Mononuclear cell (primary cell): ENCODE results near the gene P2RY2. TPM values are rescaled to one million over a fixed set of nuclear protein-coding genes. Genes with fewer than 3 reads are reported as not detected.
"Not testable (repeated sequence)": the region's sequence is repeated elsewhere in the genome, so short reads cannot be mapped to it uniquely, and the experiment has no call there.

Experiments
- H3K27me3 ChIP-seq: 2 replicates; pipeline ENCODE4 v1.6.0; 2011; ENCODE audit warnings: low read length, control low read depth; ENCODE audit not compliant: insufficient read depth
- H3K4me1 ChIP-seq: 2 replicates; pipeline ENCODE4 v1.5.1; 2011; ENCODE audit warnings: mild to moderate bottlenecking, low read length, control low read depth; ENCODE audit not compliant: insufficient read depth
- H3K4me3 ChIP-seq: 2 replicates; pipeline ENCODE4 v1.5.1; 2011; ENCODE audit warnings: mild to moderate bottlenecking, low read length, moderate library complexity
- H3K9me3 ChIP-seq: 2 replicates; pipeline ENCODE4 v1.5.1; 2011; ENCODE audit warnings: low read depth, mild to moderate bottlenecking, control low read depth, low read length
- total RNA-seq: library from RNA; depleted of rRNA; stranded (reverse); fragments of >200 nt; gene quantifications from one replicate; pipeline ENCODE4 v1.2.3, GENCODE V29; 2012

P2RY2 gene
- total RNA-seq, 1 donor = 2.4 TPM

DNA sequence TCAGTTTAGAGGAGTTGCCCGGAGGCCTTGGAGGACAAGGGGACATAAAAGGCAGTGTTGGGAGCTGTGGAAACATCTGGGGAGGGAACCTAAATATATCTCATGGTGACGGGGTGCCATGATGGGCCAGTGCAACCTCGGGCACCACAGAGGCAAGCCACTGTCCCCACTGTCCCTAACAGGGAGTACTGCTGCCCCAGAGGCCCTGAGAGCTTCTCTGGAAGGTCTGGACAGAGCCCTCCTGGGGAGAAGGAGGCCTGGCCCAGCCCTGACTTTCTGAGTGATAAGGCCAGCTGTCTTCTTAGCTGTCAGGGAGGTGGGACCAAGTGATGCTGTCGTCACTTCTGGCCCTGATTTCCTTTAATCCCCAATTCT lies 48.6 kb downstream of the P2RY2 start:
- no peaks in the 10 kb centered on the region for H3K9me3 ChIP-seq
- H3K27me3 ChIP-seq = peaks cover 32% of the 10 kb centered on the region
- H3K4me1 ChIP-seq = peaks cover 13% of the 10 kb centered on the region

DNA sequence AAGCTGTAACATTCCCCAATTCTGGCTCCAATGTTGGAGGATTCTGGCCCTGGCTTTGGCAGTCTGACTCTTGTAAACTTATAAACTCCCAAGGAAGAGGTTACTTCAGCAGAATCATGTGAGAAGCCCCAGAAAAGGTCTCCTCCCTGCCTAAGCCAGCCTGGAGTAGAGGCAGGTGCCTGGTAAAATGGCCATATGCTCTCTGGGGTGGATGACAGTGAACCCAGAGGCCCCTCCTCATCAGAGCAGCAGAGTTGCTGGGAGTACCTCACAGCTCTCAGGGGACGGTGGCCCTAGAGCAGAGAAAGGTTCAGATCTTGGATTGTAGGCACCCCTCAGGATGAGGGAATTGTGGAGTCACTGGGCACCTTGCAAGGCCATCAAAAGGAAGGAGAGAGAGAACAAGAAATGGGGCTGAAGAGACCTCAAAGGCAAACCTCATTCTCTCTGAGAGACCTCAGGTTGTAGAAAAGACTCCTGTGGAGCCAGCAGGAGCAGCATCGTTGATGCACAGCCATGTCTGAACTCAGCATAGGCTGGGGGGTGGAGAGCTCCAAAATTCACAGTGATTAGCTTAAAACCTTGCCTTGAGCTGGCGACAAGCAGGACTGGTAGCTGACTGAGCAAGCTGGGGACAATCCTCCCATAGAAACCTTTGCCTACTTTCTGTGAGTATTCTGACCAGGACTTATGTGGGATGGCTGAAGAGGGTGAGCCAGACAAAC lies 49.2 kb downstream of the P2RY2 start:
- Histone ChIP-seq H3K27me3 (peaks cover 28% of the 10 kb centered on the region), H3K9me3 (no peaks in the 10 kb centered on the region), H3K4me3 (no peak overlapping the region), H3K4me1 (peaks cover 19% of the 10 kb centered on the region)

More for the DNA sequence above, 48.6 kb downstream of the P2RY2 start:
- H3K4me3 ChIP-seq = no peak overlapping the region

DNA sequence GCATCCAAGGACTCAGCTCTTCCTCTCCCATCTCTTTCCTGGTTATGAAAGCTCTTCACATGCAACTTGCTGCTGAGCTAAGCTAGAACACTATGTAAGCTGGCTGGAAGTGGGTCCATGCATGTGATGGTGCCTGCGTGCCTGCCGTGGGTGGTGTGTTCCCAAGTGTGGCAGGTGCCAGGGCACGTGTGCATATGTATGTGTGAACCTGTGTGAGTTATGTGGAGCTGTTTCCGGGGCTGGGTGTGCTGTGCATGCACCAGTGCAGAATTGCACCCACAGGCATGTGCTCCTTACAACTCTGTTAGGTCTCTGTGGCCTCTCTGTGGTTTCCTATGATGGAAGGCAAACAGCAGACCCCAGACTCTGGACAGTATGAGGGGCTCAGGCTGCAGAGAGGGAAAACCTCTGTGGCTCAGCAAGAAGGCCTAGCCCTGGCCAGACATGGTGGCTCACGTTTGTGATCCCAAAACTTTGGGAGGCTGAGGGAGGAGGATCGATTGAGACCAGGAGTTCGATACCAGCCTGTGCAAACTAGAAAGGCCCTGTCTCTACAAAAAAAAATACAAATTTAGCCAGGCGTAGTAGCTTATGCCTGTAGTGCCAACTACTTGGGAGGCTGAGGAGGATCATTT lies 49.9 kb downstream of the P2RY2 start:
- H3K9me3 ChIP-seq = no peaks in the 10 kb centered on the region
- H3K4me3 ChIP-seq = no peak overlapping the region
- H3K27me3 ChIP-seq = peaks cover 23% of the 10 kb centered on the region
- H3K4me1 ChIP-seq = peaks cover 25% of the 10 kb centered on the region

DNA sequence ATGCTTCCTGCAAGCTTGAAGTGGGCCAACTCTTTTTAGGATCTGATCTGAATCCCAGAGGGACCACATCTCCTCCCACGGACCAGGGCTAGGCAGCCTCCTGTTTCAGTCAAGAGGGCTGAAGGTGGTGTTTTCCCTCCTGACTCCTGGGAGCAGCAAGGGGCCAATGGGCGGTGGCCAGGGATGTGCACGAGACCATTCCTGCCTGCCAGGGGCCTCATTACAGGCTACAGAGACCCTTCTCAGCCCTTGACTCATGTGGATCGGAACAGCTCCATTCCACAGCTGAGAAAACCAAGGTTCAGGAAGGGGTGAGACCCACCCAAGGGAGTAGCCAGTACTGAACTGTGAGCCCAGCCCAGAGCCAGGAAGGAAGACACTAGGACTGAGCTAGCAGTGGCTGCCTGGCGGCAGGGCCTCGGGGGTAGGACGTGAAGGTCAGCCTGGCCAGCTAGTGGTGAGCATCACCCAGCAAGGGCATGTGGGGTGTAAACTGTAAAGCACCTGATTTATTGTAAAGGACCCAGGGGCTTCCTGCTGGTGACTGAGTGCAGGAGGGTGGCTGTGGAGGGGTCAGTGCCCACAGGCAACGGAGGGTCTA lies 50.7 kb downstream of the P2RY2 start:
- H3K27me3 ChIP-seq = peaks cover 18% of the 10 kb centered on the region
- no peaks in the 10 kb centered on the region for H3K9me3 ChIP-seq
- no peak overlapping the region for H3K4me3 ChIP-seq
- peaks cover 25% of the 10 kb centered on the region for H3K4me1 ChIP-seq

DNA sequence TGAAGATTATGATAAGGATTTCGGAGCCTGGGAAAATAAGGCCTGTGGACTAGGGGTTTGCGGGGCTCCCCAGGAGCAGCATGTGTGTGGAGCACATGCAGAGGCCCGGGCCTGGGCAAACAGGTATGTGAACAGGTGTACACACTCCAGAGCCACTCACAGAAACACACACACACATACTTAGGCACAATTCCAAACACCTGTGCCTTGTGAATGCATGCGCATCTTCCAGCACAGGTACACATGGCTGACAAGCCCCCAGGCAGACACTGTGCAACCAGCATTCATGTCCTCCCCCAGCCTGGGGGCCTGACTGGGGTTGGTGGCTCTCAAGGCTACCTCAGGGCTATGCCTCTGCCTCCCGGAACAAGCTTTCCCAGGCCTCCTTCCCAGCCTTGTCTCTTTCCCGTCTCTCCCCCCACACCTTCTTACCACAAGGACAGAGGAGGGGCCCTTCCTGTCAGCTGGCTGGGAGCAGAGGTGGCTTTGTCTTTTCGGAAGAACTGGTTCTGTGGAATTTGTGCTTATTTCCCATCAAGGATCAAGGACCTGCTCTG lies 51.5 kb downstream of the P2RY2 start:
- H3K9me3 ChIP-seq = no peaks in the 10 kb centered on the region
- peaks cover 32% of the 10 kb centered on the region for H3K4me1 ChIP-seq
- no peak overlapping the region for H3K4me3 ChIP-seq
- peaks cover 11% of the 10 kb centered on the region for H3K27me3 ChIP-seq

DNA sequence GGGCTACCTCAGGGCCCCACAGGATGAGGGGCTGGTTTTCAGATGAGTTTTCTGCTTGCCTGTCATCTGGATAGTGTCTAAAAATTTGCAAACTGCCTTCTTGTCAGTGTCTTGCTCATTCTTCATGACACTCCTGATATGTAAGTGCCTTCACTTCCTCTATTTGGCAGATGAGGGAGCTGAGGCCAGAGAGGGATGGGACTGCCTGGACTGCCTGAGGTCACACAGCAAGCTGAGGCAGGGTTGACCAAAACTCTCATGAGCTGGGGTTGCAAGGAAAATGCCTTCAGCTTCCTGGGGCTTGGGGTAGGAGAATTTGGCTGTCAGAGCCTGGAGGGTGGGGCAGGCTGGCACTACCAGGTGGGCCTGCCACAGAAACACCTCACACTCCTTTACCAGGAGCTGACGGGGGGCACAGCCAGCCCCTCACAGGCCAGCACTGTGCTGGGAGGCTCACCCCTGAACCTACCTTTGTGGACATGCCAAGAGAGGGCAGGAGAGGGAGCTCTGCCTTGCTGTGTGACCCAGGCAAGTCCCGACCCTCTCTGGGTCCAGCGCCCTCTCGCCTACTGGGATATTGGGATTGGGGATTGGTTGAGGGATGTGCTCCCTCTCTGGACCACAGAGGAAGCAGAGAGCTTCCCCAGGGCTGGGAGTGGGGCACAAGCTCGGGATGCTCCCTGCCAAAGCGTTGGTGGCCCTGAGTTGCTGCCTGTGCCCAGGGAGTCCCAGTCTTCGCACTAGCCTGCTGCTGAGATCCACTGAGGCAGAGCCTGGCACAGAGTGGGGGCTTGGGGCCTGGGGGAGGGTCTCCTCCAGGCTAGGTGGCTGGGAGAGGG lies 52.2 kb downstream of the P2RY2 start:
- H3K4me1 ChIP-seq = peaks cover 39% of the 10 kb centered on the region
- H3K27me3 ChIP-seq = peaks cover 4% of the 10 kb centered on the region
- no peak overlapping the region for H3K4me3 ChIP-seq
- H3K9me3 ChIP-seq = no peaks in the 10 kb centered on the region

DNA sequence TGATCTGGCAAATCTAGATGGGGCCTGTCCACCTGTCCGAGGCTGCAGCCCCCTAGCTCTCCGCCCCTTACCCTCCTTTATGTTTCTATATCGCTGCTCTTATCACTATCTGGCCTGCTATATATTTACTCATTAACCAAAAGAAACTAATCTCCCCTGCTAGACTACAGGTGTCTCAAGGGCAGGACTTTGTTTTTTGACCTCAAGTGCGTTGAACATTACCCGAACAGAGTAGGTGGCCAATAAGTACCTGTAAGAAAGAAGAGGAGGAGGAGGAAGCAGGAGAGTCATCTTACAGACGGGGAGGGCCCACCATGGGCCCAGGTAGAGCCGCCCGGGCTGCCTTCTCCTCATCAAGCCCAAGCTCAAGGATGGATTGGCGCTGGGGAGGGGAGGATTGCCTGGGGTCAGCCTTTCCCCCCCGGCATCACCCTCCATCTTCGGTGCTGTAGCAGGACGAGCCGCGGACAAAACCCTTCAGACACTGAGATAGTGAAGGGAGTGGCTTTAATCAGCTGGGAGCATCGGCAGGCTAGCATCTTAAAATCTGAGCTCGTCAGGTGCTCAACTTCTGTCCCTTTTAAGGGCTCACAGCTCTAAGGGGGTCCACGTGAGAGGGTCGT lies 52.9 kb downstream of the P2RY2 start:
- Histone ChIP-seq H3K4me3 (no peak overlapping the region), H3K4me1 (peaks cover 43% of the 10 kb centered on the region), H3K27me3 (no peaks in the 10 kb centered on the region)

DNA sequence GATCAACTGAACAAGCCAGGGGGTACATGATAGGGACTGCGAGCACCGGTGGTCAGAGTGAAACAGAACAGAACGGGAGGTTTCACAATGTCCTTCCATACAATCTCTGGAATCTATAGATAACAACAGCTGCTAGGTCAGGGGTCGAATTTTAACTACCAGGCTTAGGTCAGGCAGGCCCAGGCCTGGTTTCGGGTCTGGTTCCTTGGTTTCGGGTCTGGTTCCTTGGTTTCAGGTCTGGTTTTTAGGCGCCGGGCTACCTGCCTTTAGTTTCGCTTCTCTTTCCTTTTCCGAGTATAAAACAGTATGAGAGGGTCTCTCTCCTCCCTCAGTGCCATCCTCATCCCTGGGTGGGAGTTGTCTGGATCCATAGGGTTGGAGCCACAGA lies 53.4 kb downstream of the P2RY2 start:
- not testable (repeated sequence) for H3K4me3 ChIP-seq, H3K27me3 ChIP-seq, H3K9me3 ChIP-seq
- peaks cover 43% of the 10 kb centered on the region for H3K4me1 ChIP-seq

More for the DNA sequence above, 52.9 kb downstream of the P2RY2 start:
- no peaks in the 10 kb centered on the region for H3K9me3 ChIP-seq

DNA sequence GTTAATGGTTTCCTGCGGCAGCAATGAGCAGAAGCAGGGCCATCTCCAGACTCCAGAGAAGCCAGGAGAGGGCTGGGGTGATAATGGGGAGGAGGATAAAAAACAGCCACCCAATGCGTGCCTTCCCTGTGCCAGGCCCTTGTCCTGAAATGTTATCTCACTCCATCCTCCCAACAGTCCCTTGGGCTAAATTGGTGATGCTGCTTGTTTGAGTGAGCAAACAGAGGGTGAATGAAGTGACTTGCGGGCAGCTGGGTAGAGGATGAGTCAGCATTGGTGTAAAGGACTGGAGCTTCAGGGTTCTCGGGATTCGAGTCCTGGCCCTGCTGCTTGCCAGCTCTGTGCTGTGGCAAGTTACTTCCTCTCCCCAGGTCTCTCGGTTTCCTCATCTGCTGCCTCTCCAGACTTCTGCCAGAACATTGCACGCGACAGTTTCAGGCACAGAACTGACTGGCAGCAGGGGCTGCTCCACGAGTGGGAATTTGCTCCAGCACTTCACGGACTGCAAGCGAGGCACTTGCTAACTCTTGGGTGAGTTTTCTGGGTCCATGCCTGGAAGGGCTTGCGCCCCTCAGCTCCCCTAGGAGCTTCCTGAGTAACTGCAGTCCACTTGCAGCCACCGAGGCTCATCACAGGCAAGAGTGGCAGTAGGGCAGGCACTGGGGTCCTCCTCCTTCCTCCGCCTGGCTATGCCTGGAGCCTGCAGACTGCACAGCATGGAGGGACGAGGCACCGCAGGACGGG lies 54.0 kb downstream of the P2RY2 start, which contains the start of gene P2RY6:
P2RY6 (plus strand) TSS at position 403 of the 744 bp plus-strand sequence. CDS start 24,181 bp downstream, outside the sequence.
- Histone ChIP-seq H3K4me3 (no peak within 1 kb of the TSS), H3K9me3 (no peaks in the 10 kb centered on the region), H3K4me1 (peaks cover 43% of the 10 kb centered on the region), H3K27me3 (no peaks in the 10 kb centered on the region)

DNA sequence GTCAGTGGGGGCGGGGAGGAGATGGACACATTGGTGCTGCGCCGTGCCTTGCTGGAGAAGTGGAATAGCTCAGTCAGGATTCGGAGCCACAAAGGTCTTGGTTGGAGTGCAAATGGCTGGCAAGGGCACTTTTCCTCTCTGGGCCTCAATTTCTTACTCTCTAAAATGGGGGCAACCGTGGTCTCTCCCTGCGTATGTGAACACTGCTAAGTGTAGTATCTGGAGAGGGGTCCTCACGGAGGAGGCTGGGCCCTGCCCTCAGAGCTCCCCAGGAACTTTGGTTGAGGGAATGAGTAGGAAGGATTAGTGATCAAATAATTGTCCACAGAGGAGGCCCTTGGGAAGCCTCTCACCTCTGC lies 54.6 kb downstream of the P2RY2 start:
- Histone ChIP-seq H3K4me3 (no peak overlapping the region), H3K27me3 (no peaks in the 10 kb centered on the region), H3K4me1 (peaks cover 43% of the 10 kb centered on the region), H3K9me3 (no peaks in the 10 kb centered on the region)

DNA sequence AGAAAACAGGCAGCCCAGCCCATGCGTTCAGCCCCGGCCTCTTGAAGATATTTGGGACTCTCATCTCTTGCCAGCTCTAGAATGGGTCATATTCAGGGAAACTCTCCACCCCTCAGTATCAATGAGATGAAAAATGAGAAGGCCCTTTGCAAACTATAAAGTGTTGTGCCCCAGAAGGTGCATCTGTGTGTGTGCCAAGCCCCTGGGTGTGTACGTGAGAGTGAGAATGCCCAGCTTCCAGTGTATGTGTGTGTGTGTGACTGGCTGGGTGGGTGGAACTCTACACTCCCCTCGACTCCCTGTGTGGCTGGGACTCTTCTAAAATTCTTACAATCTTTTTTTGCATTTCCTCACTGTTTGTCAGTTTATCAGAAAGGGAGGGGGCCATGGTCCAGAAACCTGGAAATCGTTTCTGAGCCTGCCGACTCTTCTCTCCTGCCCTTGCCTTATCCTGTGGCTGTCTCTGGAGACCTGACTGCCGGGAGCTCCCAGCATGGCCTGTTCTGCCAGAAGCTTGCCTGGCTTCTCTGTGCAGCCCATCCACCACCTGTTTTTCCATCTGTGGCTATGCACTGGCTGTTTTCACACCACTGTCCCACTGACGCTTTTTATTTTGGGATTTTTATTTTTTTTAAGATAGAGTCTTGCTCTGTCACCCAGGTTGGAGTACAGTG lies 55.3 kb downstream of the P2RY2 start:
- Histone ChIP-seq H3K9me3 (no peaks in the 10 kb centered on the region), H3K4me3 (no peak overlapping the region), H3K4me1 (peaks cover 43% of the 10 kb centered on the region), H3K27me3 (no peaks in the 10 kb centered on the region)

DNA sequence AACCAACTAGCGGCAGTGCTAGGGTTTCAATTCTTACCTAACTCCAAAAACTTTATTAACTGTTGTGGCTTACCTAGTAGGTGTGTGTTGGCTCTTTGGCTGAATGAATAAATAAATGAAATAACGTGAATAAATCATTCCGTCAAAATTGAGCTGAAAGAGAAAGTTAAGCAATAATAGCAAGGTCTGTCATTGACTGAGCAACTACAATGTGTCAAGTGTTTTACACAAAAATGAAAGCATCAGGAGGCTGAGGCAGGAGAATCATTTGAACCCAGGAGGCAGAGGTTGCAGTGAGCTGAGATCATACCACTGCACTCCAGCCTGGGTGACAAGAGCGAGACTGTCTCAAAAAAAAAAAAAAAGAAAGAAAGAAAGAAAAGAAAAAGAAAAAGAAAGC lies 56.1 kb downstream of the P2RY2 start:
- peaks cover 43% of the 10 kb centered on the region for H3K4me1 ChIP-seq
- H3K9me3 ChIP-seq, H3K4me3 ChIP-seq, H3K27me3 ChIP-seq: not testable (repeated sequence)

DNA sequence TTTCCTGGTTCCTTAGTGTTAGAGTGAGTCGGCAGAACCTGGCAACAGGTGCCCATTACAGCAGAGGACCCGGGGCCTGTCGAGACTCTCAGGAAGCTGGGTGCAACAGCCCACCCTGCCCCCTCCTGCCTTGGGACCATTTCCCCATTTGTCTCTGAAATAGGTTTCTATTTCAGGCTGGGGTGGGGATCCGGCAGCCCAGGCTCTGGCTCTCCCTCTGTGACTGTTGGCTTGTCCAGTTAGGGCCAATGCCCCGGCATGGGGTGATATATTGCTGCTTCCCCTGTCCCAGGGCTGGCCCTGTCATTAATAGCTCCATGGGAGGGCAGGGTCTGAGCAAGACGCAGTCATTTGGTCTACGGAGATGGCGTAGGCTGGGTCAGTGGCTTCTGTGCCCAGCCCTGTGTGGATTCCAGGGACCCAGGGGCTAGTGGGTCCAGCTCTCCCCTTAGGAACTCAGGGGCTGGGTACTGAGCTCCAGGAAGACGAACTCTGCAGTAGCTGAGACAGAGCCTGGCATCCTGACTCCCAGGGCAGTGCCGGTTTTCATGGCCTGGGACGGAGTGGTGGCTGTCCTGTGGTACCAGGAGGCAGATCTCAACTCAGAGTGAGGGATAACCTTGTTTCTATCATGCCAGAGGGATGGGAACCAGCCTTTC lies 56.8 kb downstream of the P2RY2 start:
- no peaks in the 10 kb centered on the region for H3K9me3 ChIP-seq
- H3K27me3 ChIP-seq = no peaks in the 10 kb centered on the region
- peaks cover 39% of the 10 kb centered on the region for H3K4me1 ChIP-seq
- H3K4me3 ChIP-seq = no peak overlapping the region
